Adrenal gland (tissue), 12 donors: ENCODE results near the gene WBP2NL. TPM values are rescaled to one million over a fixed set of nuclear protein-coding genes. Genes with fewer than 3 reads are reported as not detected.

ENCODE experiments used
- DNase-seq, 7 donors: peaks; one replicate each; pipeline ENCODE4 v3.0.0-alpha.2; 2019 to 2020
- H3K27ac ChIP-seq, 5 donors: fragments of 200-600 bp; sonication (generic) in 4 of 5; 1 replicate in 3 of 5; 2 replicates in 2 of 5; pipeline versions ENCODE4 v1.5.1 to v1.8.0; 2016 to 2020; ENCODE audit warnings: mild to moderate bottlenecking in 1 of 5
- H3K27me3 ChIP-seq: fragments of 200-600 bp; 2 replicates; pipeline ENCODE4 v1.8.0; 2021
- H3K36me3 ChIP-seq, 2 donors: fragments of 200-600 bp; replicated peaks in 1 of 2; 1 replicate in 1 of 2; 2 replicates in 1 of 2; pipeline versions ENCODE4 v1.5.1 to v1.8.0; 2018 to 2022
- H3K4me1 ChIP-seq, 2 donors: fragments of 200-600 bp; replicated peaks in 1 of 2; 1 replicate in 1 of 2; 2 replicates in 1 of 2; pipeline versions ENCODE4 v1.5.1 to v1.8.0; 2018 to 2021
- H3K4me3 ChIP-seq, 4 donors: fragments of 200-600 bp; sonication (generic) in 3 of 4; one replicate each; pipeline ENCODE4 v1.5.1; 2016 to 2018
- H3K9me3 ChIP-seq, 3 donors: fragments of 200-600 bp; sonication (generic) in 1 of 3; replicated peaks in 1 of 3; 1 replicate in 2 of 3; 2 replicates in 1 of 3; pipeline versions ENCODE4 v1.5.1 to v1.8.0; 2016 to 2021
- CTCF ChIP-seq, 6 experiments: fragments of 450-650 bp in 4 of 6; fragments of 200-600 bp in 2 of 6; sonication (generic) in 1 of 6; IDR thresholded peaks; 1 replicate in 5 of 6; 2 replicates in 1 of 6; pipeline versions ENCODE4 v1.5.1 to v1.8.0; 2016 to 2021; ENCODE audit warnings: antibody characterized with exemption in 6 of 6, mild to moderate bottlenecking in 2 of 6, moderate library complexity in 1 of 6
- POLR2A ChIP-seq, 2 donors: fragments of 450-650 bp; IDR thresholded peaks; one replicate each; pipeline ENCODE4 v1.6.1; 2017; ENCODE audit warnings: antibody characterized with exemption in 2 of 2, mild to moderate bottlenecking in 2 of 2, moderate library complexity in 1 of 2
- WGBS, 4 donors: extraction: QIAGEN DNeasy Blood & Tissue Kit in 2 of 4; methylation state at CpG; one replicate each; pipeline versions ENCODE4 v1.1.5 to v1.1.7; 2013 to 2017; 5-methylcytosine and 5-hydroxymethylcytosine counted together
- intact Hi-C, 2 donors: fragments of 100-400 bp; cut with DNase I; formaldehyde crosslinking; loops; one replicate each; pipeline versions ENCODE4 v1.14.1 to v1.15.0; 2022 to 2023
- polyA plus RNA-seq, 3 donors: library from polyadenylated mRNA; stranded (reverse); fragments of 200-250 nt in 2 of 3; fragments of 350-450 nt in 1 of 3; fragmentation: Illumina TruSeq in 1 of 3; extraction: RNeasy Lipid Tissue Mini Kit (QIAGEN cat#74804) in 1 of 3; gene quantifications; one replicate each; pipeline ENCODE4 v1.2.3, GENCODE V29; 2013 to 2014
- total RNA-seq, 9 donors: library from RNA; depleted of rRNA in 4 of 9; stranded (reverse); fragments of >200 nt in 4 of 9; fragments of 120-200 nt in 1 of 9; fragmentation: NEBNext Ultra II Directional in 1 of 9; extraction: Animal tissue kit (Norgen Biotek cat#: 25700) in 1 of 9; gene quantifications; one replicate each; pipeline versions ENCODE4 v1.1.0 to v1.2.4, GENCODE V29; 2013 to 2023
- donor health status: healthy with polysubstance abuse.
- donor health status: Bipolar disorder and iron deficiency.
- donor health status: DM: yes; HTN: yes; CAD: no.
- donor health status: DM: no; HTN: no; CAD: no.
- donor health status: DM: no; HTN: no; CAD: no.
- donor health status: DM: yes; HTN: yes; CAD: no.

Gene WBP2NL
- total and polyA plus RNA-seq, 12 donors, result 0.35 to 2.0 (median 0.62) TPM; not detected in 1

- intact Hi-C loops, result no loop called here
- Histone ChIP-seq H3K9me3 (no peaks in the 10 kb centered on the region), H3K4me1 (no peaks in the 10 kb centered on the region), H3K36me3 (no peaks in the 10 kb centered on the region), H3K27me3 (no peaks in the 10 kb centered on the region), H3K4me3 (no peak overlapping the region), H3K27ac (no peak overlapping the region)
- whole genome bisulfite sequencing, 4 donors, result 85 to 88% (median 87%) methylated on average over 8 to 10 of the region's 10 CpGs
- TF ChIP-seq POLR2A (IDR thresholded peaks at IDR 0.05), result no peak
- no peak for TF ChIP-seq CTCF (IDR thresholded peaks at IDR 0.05)
- no peak for DNase-seq
Observed at GRCh38 chr22:42026705-42027104, 28.1 kb downstream of the WBP2NL start.

- intact Hi-C loops, result loop anchor here in 1 of 2 donors (10.0 kb wide), 1 partner anchor 121 kb away; no protein-coding TSS in a partner anchor
- DNase-seq, result no peak
- Histone ChIP-seq H3K9me3 (no peaks in the 10 kb centered on the region), H3K27ac (no peak overlapping the region), H3K4me1 (no peaks in the 10 kb centered on the region), H3K4me3 (no peak overlapping the region), H3K36me3 (no peaks in the 10 kb centered on the region), H3K27me3 (no peaks in the 10 kb centered on the region)
- TF ChIP-seq POLR2A (IDR thresholded peaks at IDR 0.05), result no peak
- no peak for TF ChIP-seq CTCF (IDR thresholded peaks at IDR 0.05)
- 80 to 91% (median 85%) methylated on average over 2 to 5 of the region's 5 CpGs for WGBS, 4 donors
Observed at GRCh38 chr22:42033263-42034181, 34.9 kb downstream of the WBP2NL start.

GRCh38 chr22:42035256-42035655 is 36.7 kb downstream of the WBP2NL start:
- H3K36me3 ChIP-seq, result no peaks in the 10 kb centered on the region
- no peak for DNase-seq
- TF ChIP-seq CTCF (IDR thresholded peaks at IDR 0.05) (no peak), POLR2A (IDR thresholded peaks at IDR 0.05) (no peak)
- 69 to 92% (median 75%) methylated on average over 3 to 8 of the region's 8 CpGs for WGBS, 4 donors
- no peak overlapping the region for H3K27ac ChIP-seq
- H3K27me3 ChIP-seq, result no peaks in the 10 kb centered on the region
- intact Hi-C loops, result loop anchor here in 1 of 2 donors (10.0 kb wide), 1 partner anchor 120 kb away; no protein-coding TSS in a partner anchor
- no peaks in the 10 kb centered on the region for H3K9me3 ChIP-seq
- no peak overlapping the region for H3K4me3 ChIP-seq
- H3K4me1 ChIP-seq, result no peaks in the 10 kb centered on the region

- no peak for TF ChIP-seq POLR2A (IDR thresholded peaks at IDR 0.05)
- TF ChIP-seq CTCF (IDR thresholded peaks at IDR 0.05), result no peak
- peaks cover 0 to 4% (median 0%) of the 10 kb centered on the region in 3 donors for H3K9me3 ChIP-seq
- H3K27ac ChIP-seq, result no peak overlapping the region
- H3K4me3 ChIP-seq, result no peak overlapping the region
- no peaks in the 10 kb centered on the region for H3K36me3 ChIP-seq
- H3K4me1 ChIP-seq, result no peaks in the 10 kb centered on the region
- WGBS, 4 donors, result 93 to 99% (median 96%) methylated on average over 5 of the region's 5 CpGs
- H3K27me3 ChIP-seq, result no peaks in the 10 kb centered on the region
- no peak for DNase-seq
- intact Hi-C loops, result loop anchor here in 1 of 2 donors (10.0 kb wide), 1 partner anchor 116 kb away; no protein-coding TSS in a partner anchor
Observed at GRCh38 chr22:42039271-42039670, 40.7 kb downstream of the WBP2NL start.
